Activated naive CD4-positive, alpha-beta T cell treated with anti-CD3 and anti-CD28 coated beads, Interleukin-2, amount 50 U/mL, for 16 hours (primary cell): ENCODE data around the gene SCARB1.

Experiments used
- DNase-seq: peaks from one replicate; pipeline ENCODE4 v3.0.0-alpha.2; 2020

Gene SCARB1

DNA sequence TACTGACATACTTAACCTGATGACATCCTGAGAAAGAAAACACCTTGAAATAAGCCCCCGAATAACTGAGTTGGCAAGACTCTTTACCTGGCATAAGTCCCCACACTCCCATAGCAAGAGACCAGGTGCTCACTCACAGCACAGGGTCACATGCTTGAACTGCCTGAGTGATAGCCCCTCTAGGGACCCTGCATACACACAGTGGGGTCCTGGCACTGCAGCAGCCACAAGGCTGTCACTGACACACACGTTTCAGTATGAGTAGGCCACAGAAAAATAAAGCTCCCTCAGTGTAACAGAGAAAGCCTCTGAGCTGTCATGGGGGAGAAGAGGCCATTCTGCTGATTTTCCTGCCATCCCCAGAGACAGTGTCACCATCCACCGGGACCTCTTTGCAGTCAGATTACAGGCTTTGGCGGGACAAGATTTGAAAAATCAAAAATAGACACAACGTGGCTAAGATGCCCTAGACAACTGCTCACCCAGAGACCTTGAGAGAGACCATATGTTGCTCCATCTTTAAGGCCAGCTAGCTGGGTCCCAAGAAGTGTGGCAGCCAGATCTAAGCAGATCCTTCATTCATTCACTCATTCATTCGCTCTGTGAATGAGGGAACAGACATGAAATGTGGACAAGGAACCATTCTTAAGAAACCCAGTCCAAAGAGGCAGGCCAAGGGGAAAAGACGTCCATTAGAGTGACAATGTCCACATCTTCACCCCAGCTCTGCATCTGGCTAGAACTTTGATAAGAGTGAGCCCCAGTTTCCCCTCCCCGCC lies 1.6 kb downstream of the SCARB1 start:
- DNase-seq, result no peak

DNA sequence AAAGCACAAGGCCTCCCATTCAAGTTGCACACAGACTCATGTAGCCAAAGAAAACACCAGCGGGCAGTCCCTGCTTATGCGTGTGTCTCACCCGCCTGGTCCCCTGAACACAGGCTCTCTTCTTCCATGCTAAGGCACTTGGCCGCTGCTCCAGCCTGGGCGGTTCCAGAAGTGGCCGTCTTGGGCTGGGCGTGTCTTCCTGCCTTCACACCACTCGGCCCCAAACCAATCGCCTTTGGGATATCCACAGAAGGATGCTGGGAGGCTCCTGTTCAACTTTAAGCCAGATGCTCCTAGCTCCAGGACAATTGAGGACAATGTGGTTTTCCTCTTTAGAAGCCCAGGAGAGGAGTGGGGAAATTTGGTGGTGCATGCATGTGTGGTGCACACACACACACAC lies 2.2 kb downstream of the SCARB1 start:
- DNase-seq, result no peak

DNA sequence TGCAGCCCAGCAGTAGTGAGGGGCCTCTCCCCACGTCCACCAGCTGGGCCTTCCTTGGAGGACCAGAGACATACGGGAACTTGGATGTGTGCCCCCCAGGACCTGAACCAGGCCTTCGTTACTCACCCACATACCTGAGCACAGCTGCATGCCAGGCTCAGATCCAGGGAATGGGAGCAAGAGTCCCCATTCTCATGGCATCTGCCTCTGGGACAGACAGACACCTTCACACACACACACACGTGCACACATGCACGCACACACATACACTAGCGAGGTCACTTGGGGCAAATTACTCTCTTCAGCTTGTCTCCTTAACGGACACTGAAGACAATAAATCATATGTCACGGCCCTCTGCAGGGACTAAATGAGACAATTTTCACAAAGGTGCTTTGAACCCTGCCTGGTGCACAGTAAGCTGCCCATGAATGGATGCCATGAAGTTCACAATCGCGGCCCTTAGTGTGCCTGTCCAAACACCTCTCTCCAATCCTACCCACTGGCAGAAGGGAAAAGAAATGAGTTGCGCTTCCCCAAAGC lies 5.7 kb downstream of the SCARB1 start:
- no peak for DNase-seq

DNA sequence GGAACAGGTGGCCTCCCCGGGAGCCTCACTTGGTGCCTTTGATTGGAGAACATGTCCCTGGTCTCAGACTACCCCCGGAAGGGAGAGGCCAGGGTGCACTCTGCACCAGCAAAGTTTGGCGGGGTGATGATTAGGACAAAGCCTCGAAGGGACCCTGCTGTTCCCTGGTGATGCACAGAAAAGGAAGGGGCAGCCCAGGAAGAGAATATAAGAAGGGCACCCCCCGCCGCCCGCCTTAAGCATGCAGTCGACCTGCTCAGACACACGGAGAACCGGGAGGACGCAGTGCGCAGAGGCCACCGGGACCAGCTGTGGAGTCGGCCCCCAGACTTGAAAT lies 6.9 kb downstream of the SCARB1 start:
- DNase-seq, result no peak

DNA sequence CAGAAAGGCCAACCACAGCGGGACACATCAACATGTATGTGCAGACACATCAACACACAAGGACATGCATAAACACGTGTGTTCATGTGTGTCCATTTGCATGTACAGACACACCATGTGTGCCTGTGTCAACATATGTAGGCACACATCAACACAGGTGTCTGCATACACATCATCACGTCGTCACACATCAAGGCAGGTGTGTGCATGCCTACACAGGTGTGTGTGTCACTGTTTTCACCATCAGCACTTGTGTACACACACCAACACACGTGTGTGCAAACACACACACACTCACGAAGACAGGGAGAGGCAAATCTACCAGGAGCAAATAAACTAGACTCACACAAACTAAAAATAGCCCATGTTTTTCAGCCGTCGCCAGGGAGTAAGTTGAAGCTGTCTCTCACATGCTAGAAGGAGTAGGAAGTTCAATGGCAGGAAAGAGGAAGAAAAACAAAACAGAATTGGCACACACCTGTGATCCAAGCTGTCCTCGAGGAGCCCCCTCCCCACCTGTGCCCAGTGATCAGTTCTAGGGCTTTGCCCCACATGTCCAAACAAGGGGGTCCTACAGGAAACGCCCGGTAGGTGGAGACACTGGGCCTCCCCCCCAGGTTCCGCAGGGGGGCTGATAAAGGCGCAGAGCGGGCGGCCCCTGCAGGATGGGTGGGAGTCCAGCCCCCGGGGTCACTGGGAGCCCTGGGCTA lies 7.4 kb downstream of the SCARB1 start:
- no peak for DNase-seq

DNA sequence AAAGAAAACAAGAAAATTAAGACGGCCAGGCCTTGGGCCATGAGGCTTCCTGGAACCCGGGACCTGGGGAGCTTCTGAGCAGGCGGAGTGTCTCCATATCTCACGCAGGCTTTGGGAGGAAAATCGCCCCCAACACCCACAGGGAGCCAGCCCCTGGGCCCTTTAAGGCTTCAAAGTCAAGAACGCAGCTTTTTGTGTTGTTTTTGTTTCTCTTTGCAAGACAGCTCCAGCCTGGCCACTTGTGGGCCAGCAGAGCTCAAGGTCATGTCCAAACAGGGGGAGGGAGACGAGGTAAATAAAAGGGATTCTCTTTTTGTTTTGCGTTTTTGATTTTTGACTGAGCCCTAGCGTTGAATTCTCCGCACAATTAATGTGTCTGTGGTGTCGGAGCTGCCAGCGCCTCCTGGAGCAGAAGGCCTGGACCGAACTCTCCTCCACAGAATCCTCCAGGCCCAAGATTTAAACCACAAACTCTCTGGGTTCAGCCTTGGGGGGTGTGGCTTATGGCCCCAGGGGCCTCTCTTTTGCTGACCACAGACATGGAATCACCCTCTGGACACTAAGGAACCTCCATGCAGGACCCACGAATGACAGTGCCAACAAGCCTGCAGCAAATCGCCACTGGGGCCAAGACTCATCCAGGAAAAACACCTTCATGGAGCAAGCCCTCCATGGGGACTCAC lies 8.2 kb downstream of the SCARB1 start:
- no peak for DNase-seq

DNA sequence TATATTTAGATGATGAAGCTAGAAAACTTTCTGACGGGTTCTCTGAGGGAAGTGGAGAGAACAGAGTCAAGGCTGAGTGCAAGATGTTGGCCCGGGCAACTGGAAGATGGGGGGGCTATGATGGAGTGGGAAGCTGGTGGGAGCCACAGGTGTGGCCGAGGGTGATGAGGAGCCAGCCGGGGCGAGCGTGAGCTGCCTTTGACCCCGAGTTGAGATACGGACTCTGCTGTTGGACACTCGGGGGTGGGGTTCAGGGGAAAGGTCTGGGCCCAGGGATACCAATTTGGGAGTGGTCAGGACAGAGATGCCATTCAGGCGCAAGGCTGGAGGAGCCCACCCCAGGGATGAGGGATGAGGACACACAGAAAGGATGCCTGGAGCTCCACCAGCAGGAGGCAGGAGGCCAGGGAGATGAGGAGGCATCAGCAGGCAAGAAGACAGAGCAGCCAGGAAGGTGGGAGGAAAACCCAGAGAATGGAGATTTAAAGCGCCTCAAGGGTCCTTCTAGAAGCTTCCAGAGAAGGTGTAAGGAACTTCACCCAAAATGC lies 9.0 kb downstream of the SCARB1 start:
- DNase-seq, result no peak

DNA sequence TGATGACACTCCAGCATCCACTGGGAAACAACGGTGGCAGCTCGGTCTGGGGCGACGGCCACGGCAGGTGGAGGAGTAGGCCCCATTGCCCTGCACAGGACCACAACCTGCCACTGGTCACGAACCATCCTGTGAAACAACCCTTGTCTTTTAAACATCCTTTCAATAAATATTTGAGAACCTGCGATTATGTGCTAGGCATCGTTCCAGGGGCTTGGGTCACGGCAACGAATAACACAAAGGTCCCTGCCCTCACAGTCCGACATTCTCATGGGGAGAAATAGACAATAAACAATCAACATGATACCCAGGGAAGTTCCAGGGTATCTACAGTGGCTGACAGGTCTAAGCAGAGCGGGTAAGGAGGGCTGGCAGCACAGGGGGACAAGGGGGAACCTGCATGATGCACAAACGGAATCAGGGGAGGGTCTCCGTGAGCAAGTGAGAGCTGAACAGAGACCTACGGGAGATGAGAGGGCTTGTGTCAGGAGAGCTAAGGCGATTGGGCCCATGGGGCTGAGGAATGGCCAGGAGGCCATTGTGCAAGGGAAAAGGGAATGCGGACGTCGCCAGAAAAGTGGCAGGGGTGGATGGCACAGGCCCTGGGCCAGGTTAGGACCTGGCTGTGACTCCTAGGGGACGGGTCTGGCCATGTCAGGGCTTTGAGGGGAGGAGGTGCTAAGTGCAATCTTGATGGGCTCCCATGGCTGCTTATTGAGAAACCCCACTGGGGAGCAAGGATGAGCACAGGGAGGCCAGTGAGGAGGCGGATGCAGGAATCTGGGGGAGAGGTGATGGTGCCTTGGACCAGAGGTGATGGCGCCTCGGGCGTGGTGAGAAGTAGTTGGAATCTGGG lies 9.7 kb downstream of the SCARB1 start:
- DNase-seq, result no peak

DNA sequence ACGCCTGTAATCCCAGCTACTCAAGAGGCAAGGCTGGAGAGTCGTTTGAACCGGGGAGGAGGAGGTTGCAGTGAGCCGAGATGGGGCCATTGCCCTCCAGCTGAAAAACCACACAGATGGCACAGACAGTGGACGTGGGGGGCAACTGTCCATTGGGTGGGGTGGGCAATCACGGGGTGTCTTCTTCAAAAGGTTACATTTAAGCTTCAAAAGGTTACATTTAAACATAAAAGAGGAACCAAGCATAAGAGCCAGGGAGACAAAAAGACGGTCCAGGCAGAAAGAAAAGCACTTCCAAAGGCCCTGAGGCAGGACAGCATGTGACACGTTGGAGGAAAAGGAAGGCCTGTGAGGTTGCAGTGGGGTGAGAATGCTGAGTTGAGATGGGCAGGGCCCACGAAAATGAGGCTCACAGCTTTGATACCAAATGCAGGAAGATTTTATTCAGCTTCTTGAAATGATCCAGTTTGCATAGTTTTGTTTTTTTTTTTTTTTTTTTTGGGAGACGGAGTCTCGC lies 10.7 kb downstream of the SCARB1 start:
- DNase-seq, result no peak

DNA sequence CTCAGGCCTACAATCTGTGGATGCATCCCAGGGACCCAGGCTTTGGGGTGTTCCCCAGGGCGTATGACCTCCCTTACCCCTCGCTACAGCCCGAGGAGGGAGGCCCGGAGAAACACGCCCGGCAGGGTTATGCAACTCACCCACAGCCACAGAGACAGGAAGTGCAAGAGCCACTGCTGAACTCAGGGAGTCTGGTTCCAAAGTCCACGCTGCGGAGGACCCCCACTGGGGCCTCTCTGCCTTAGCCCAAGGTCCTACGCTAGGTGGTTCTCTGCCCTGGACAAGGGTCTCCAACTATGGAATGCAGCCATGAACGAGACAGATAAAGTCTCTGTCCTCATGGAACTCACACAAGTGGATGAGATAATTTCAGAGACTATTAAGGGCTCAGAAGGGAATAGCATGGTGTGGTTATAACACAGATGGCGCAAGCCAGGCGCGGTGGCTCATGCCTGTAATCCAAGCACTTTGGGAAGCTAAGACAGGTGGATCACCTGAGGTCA lies 11.3 kb downstream of the SCARB1 start:
- no peak for DNase-seq

DNA sequence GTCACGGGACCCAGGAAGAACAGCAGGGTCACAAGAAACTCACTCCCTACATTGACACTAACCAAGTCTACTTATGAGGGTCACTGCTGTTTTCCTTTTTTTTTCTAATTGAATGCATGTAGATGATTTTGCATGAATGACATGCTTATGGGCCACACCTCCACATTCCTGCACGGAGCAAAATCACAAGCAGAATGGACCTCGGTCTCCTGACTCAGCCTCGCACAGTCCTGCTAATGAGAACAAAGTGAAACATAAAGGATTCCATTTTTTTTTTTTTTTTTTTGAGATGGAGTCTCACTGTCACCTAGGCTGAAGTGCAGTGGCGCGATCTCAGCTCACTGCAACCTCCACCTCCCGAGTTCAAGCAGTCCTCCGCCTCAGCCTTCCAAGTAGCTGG lies 12.3 kb downstream of the SCARB1 start:
- DNase-seq, result no peak

DNA sequence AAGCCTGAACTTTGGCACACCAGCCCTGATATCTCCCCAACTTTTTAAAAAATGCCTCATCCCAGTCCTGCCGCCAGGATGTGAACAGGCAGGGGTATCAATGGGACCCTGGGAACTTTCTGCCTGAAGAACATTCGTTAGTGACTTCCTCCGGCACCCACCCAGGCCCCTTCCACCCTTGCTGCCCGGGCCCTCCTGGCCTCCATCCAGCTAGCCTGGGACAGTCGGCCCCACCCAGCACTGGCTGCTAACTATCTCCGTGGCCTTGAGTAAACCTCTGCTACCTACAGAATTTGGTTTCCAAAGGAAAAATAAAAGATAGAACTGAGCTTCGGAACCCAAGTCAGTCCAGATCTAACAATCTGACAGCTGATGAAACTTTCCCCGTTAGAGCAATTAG lies 14.3 kb downstream of the SCARB1 start:
- DNase-seq, result no peak

DNA sequence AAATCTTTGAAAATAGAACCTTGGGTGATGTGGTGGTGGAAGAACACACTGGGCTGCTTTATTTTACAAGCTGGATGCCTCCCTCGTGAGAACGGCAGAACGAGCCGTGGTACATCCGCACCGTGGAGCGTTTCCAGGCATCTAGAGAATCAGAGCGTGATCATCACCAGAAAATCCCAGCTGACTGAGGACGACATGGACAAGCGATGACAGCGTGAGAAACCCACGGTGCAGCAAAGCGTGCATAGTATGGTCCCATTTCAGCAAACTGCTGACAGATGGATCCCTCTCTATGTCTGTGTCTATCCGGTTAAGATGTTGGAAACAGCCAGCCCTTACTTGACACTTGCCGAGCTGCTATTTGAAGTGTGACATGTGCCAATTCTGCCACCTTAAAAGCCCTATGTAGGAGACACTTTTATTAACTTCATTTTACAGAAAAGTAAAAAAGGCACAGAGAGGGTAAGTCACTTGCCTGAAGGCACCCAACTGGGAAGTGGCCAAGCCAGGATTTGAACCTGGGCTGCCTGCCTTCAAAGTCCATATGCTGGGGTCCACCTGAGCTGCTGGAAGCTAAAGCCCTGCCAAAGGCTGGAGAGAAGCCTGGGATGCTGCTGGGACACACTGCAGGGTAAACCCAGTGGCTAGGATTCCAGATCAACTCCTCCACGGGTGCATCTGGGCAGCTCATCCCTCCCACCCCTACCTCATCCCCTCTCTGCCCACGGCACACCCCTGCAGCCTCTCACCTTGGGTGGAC lies 14.9 kb downstream of the SCARB1 start:
- DNase-seq, result no peak

DNA sequence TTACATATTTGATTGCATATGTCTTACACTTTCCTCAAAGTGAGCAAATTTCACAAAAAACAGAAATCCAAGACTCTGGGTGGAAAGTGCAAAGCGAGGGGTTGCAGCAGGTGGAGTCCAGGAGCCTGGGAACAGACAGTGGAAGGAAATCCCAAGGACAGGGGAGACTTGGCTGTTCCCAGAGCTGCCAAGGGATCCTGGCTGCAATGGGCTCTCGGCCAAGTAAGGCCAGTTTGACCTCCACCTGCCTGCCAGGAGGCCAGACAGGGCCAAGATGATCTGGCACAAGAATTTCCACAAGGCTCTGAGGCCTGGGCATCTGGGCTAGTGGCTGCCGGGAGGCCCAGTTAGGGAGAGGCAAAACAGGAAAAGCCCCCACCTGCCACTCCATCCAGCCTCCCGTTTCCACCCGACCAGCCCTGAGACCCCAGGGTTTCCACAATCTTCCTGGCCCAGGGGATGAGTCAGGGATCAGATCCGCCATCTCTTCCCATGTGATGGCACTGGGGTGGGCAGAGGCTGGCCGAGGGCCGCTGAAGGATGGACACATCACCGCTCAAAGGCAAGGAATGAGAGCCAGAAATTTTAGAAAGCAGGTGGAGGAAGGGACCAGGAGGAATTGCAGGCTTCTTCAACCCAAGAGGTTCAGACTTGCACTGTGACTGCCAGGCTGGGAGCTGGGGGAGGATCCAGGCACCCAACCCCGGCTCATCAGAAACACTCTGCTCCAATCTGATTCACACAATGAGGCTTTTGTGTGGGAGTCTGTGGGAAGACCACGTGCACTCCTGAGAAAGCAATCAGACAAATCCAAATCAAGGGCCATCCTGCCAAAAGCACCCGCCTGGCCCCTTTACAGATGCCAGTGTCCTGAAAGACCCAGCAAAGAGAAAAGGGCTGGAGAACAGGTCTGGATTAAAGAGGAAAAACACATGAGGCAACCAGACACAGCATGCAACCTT lies 16.3 kb downstream of the SCARB1 start:
- no peak for DNase-seq

DNA sequence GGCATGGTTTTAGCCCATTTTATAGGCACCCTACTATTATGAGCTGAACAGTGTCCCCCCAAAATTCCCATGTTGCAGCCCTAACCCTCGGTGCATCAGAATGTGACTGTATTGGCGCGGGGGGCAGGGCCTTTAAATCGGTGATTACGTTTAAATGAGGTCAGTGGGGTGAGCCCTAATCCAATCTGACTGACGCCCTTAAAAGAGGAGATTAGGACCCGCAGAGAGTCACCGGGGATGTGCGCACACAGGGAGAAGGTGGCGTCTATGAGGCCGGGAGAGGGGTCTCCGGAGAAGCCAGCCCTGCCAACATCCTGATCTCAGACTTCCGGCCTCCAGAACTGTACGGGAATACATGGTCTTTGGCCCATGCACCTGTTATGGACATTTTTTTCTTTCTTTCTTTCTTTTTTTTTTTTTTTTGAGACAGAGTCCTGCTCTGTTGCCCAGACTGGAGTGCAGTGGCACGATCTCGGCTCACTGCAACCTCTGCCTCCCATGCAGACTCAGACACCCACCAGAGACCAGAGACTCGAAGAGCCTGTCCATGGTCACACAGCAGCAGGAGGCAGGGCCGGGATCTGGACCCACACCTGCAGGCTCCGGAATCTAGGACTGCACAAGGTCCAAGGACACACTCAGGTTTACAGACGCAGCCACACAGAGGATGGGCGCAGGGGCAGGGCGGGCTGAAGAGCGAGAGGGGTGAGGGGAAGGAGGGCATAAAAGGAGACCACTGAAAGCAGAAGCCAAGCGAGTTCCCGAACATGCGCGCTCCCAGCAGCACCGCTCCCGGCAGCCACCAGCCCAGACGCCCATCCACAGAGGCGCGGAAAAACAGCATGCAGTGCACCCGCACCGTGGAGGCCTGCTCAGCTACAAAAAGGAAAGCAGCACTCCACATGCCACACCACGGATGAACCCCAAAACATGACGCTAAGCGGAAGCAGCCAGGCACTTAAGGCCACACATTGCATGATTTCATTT lies 19.0 kb downstream of the SCARB1 start:
- no peak for DNase-seq

DNA sequence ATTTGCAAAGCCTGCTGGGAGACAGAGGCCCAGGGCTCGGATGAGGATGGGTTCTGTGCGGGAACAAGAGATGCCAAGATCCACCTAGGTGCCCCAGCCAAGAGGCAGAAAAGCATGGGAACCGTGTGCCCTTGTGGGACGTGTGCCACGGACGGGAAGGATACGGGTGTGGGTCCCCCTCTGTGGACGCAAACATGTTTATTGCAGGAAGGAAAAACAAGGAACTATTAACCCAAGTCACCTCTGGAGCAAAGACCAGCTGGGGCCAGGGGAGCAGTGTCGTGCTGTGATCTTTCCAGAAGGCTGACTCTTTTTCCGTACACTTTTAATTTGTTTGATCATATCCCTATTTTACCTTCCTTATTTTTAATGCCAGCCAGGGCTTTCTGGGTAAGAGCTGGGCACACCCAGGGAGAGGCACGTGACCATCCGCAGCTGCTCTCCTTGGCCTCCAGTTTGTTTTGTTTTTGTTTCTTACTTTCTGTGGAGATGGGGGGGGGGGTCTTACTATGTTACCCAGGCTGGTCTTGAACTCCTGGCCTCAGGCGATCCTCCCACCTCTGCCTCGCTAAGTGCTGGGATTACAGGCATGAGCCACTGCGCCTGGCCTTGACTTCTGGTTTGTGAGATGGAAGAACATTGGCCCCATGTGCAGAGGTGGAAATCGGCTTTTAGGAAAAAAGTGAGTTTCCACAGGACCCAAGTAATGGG lies 20.7 kb downstream of the SCARB1 start:
- no peak for DNase-seq

DNA sequence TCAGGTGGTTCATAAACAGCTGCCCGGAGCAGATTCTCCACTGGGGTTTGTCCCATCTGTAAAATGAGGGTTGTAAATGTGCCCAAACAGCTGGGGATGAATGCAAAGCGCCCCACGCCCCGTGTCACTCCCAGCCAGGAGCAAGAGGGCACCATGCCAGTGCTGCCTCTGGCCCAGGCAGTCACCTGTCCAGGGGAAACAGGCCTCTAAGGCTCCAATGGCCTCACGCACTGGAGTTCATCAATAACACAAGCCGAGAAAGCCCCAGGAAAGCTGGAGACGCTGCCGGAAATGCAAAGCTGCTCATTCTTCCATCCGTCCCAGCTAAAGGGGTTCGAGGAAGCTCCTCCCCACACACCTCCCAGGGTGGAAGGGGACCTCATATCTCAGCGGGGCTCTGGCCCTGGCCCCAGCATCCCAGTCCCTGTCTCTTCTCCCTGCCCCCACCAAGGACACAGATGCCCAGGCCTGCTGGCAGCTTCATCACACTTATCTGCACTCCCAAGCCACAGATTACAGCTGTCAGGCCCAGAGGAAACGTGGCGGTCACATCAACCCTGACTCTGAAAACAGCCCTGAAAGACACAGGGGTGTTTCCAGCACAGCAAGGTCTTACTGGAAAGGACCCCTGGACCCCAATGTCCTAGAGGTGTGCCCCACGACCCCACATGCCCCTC lies 21.5 kb downstream of the SCARB1 start:
- no peak for DNase-seq

DNA sequence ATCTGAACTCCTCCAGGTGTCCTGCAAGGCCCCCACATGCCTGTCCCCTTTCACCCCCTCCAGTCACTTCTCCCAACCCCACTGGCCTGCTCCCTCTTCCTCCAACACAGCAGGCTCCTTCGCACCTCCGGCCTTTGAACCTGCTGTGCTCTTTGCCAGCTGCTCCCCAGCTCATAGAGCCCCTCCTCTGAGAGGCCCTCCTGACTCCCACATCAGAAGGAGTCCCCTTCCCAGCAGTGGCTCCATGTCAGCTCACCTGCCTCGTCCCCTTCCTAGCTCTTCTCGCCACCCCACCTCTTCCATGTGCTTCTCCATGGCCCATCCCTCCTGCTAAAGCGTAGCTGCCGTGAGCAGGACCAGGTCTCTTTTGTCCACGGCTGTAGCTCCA lies 22.1 kb downstream of the SCARB1 start:
- DNase-seq, result no peak
